Testis (tissue), 3 donors: Measurements from ENCODE around the gene CDYL2. TPM values are rescaled to one million over a fixed set of nuclear protein-coding genes. Genes with fewer than 3 reads are reported as not detected.

Source experiments
- DNase-seq: peaks from one replicate; pipeline ENCODE4 v3.0.0-alpha.2; 2019
- H3K27ac ChIP-seq, 2 donors: fragments of 200-600 bp; sonication (generic); one replicate each; pipeline ENCODE4 v1.5.1; 2019
- H3K27me3 ChIP-seq: fragments of 200-600 bp; sonication (generic); one replicate; pipeline ENCODE4 v1.5.1; 2019
- H3K36me3 ChIP-seq: fragments of 200-600 bp; sonication (generic); one replicate; pipeline ENCODE4 v1.5.1; 2017; ENCODE audit warnings: low read depth; ENCODE audit errors: missing control alignments
- H3K4me1 ChIP-seq: fragments of 200-600 bp; sonication (generic); one replicate; pipeline ENCODE4 v1.5.1; 2019
- H3K4me3 ChIP-seq, 2 donors: fragments of 200-600 bp; sonication (generic); one replicate each; pipeline ENCODE4 v1.5.1; 2017 to 2019
- H3K9me3 ChIP-seq: fragments of 200-600 bp; sonication (generic); one replicate; pipeline ENCODE4 v1.5.1; 2017
- POLR2A ChIP-seq: fragments of 450-650 bp; IDR thresholded peaks from one replicate; pipeline ENCODE4 v1.6.1; 2017; ENCODE audit warnings: antibody characterized with exemption, mild to moderate bottlenecking, moderate library complexity
- WGBS, 2 donors: methylation state at CpG; one replicate each; pipeline ENCODE4 v1.1.5; 2018; 5-methylcytosine and 5-hydroxymethylcytosine counted together
- intact Hi-C: fragments of 100-400 bp; cut with DNase I; formaldehyde crosslinking; loops from one replicate; pipeline ENCODE4 v1.15.1; 2023; ENCODE audit warnings: low total_unique reads
- polyA plus RNA-seq: library from polyadenylated mRNA; stranded (reverse); fragments of 350-450 nt; fragmentation: Illumina TruSeq; extraction: RNeasy Lipid Tissue Mini Kit (QIAGEN cat#74804); gene quantifications from one replicate; pipeline ENCODE4 v1.2.3, GENCODE V29; 2014; ENCODE audit warnings: low read depth, low replicate concordance; ENCODE audit not compliant: insufficient read depth
- total RNA-seq, 2 donors: library from RNA; depleted of rRNA; stranded (reverse); fragments of >200 nt; gene quantifications; one replicate each; pipeline ENCODE4 v1.2.3, GENCODE V29; 2016
- TF ChIP-seq, protein P1 (sequence below), 3 experiments: fragments of 450-650 bp in 2 of 3; fragments of 200-600 bp in 1 of 3; sonication (generic) in 1 of 3; IDR thresholded peaks; one replicate each; pipeline ENCODE4 v1.5.1; 2016 to 2019; ENCODE audit warnings: antibody characterized with exemption in 3 of 3, mild to moderate bottlenecking in 2 of 3, moderate library complexity in 1 of 3

The CDYL2 gene
- total and polyA plus RNA-seq, 3 donors from 2014 or later: 31.2 to 63.7 (median 60.4) TPM

DNA sequence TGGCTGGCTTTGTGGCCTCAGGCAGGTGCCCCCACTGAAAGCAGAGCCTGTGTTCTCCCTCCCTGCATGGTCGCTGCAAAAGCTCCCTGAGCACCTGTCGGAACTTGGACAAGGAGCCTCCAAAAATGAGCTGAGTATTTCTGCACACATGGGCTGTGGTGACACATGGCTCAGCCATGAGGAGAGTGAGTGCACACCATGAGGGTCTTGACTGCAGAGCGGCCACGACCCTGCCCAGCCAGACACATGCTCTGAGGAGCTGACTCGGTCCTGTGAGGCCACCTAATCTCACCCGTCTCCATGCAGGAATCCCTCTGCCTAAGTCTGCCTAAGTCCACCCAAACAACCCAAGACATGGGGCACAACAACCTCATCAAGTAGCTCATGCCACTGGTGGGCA, 134.7 kb downstream of the CDYL2 start:
- H3K9me3 ChIP-seq: no peaks in the 10 kb centered on the region
- intact Hi-C loops: no loop called here
- H3K36me3 ChIP-seq: no peaks in the 10 kb centered on the region
- 94 to 100% methylated on average over 3 to 6 of the region's 6 CpGs for WGBS, 2 donors
- H3K27ac ChIP-seq: no peak overlapping the region
- DNase-seq: no peak
- no peaks in the 10 kb centered on the region for H3K4me1 ChIP-seq
- no peak overlapping the region for H3K4me3 ChIP-seq
- TF ChIP-seq, protein P1, sequence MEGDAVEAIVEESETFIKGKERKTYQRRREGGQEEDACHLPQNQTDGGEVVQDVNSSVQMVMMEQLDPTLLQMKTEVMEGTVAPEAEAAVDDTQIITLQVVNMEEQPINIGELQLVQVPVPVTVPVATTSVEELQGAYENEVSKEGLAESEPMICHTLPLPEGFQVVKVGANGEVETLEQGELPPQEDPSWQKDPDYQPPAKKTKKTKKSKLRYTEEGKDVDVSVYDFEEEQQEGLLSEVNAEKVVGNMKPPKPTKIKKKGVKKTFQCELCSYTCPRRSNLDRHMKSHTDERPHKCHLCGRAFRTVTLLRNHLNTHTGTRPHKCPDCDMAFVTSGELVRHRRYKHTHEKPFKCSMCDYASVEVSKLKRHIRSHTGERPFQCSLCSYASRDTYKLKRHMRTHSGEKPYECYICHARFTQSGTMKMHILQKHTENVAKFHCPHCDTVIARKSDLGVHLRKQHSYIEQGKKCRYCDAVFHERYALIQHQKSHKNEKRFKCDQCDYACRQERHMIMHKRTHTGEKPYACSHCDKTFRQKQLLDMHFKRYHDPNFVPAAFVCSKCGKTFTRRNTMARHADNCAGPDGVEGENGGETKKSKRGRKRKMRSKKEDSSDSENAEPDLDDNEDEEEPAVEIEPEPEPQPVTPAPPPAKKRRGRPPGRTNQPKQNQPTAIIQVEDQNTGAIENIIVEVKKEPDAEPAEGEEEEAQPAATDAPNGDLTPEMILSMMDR (IDR thresholded peaks at IDR 0.05): no peak
- no peak for TF ChIP-seq POLR2A
- H3K27me3 ChIP-seq: no peaks in the 10 kb centered on the region

DNA sequence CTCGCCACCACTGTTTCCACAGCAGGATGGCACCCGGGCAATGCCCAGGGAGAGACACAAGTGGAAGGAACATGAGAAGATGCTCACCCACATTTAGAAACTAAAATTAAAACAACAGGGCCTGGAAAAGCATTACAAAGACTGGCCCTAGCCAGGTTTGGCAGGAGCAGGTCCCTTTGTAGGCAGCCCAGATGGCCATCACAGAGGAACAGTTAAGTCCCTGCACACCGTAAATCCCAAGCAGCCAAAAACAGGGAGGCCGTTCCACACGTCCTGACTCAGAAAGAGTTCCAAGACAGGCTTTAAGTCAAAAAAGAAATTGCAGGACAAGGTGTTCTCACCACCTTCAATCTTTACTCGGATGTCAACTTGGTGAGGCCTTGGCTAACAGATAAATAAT, 136.5 kb downstream of the CDYL2 start:
- H3K4me3 ChIP-seq: no peak overlapping the region
- intact Hi-C loops: no loop called here
- H3K9me3 ChIP-seq: no peaks in the 10 kb centered on the region
- 83 to 89% methylated on average over 6 of the region's 6 CpGs for WGBS, 2 donors
- no peaks in the 10 kb centered on the region for H3K4me1 ChIP-seq
- no peak overlapping the region for H3K27ac ChIP-seq
- TF ChIP-seq POLR2A: no peak
- TF ChIP-seq, protein P1 (IDR thresholded peaks at IDR 0.05): no peak
- H3K36me3 ChIP-seq: no peaks in the 10 kb centered on the region
- no peak for DNase-seq
- no peaks in the 10 kb centered on the region for H3K27me3 ChIP-seq

DNA sequence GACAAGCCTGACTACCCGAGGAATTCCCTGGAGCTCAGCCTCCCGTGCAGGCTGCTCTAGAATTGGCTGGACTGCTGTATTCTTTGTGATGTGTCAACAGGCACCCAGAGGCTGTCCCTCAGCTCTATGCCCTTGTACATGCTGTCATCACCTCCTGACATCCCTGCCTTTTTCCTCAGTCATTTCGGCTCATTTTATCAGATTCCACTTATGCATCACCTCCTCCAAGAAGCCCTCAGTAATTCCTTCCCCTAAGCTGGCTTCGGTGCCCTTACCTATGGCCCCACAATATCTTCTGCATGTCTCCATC, 137.2 kb downstream of the CDYL2 start:
- H3K4me3 ChIP-seq: no peak overlapping the region
- H3K4me1 ChIP-seq: no peaks in the 10 kb centered on the region
- no peak for DNase-seq
- H3K9me3 ChIP-seq: no peaks in the 10 kb centered on the region
- TF ChIP-seq POLR2A: no peak
- TF ChIP-seq, protein P1 (IDR thresholded peaks at IDR 0.05): no peak
- no peaks in the 10 kb centered on the region for H3K27me3 ChIP-seq
- intact Hi-C loops: no loop called here
- no peaks in the 10 kb centered on the region for H3K36me3 ChIP-seq
- WGBS, 2 donors: 77 to 81% methylated on average over 4 of the region's 4 CpGs
- no peak overlapping the region for H3K27ac ChIP-seq

DNA sequence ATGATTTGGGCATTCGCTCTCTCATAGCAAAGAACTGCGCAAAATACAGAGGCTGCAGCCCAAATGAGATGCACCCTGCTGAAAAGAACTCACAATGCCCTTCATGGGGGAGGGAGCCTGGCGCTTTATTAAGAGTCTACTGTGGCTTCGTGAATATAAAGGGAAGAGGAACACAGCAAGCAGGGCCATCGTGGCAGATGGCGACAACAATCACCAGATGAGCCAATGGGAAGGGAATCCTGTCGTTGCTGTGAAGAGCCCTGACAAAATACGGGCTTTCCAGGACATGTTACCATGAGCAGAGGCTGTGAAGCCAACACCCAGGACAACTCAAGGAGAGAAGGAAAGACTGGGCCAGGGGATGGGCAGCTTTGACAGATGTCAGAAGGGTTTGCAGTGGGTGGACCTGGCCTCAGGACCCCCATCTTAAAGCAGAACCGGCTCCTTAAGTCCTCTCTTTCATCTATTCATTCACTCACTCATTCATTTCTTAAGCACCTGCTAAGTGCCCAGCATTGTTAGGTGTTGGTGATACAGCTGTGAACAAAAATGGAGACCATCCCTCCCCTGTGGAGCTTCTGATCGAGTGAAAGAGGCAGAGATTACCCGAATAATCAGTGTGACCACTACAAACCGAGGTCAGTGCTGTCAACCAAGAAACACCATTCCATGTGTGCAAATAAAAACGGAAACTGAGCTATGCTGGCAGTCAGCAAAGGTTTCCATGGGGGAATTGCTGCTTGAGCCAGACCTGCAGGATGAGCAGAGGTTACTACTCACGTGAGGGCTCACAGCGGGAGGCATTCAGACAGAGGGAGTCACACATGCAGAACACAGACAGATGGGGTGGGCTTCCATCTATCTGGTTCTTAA, 137.8 kb downstream of the CDYL2 start:
- intact Hi-C loops: no loop called here
- WGBS, 2 donors: 82 to 83% methylated on average over 15 of the region's 15 CpGs

More for the DNA sequence above, 137.8 kb downstream of the CDYL2 start:
- Histone ChIP-seq H3K27me3 (no peaks in the 10 kb centered on the region), H3K27ac (no peak overlapping the region), H3K9me3 (no peaks in the 10 kb centered on the region), H3K36me3 (no peaks in the 10 kb centered on the region), H3K4me3 (no peak overlapping the region), H3K4me1 (no peaks in the 10 kb centered on the region)
- no peak for DNase-seq
- TF ChIP-seq, protein P1 (IDR thresholded peaks at IDR 0.05): no peak
- no peak for TF ChIP-seq POLR2A
